GM19372 (cell line): ENCODE measurements around the gene IQGAP2.
"Not testable (repeated sequence)": the region's sequence is repeated elsewhere in the genome, so short reads cannot be mapped to it uniquely, and the experiment has no call there.

Experiments used
- ATAC-seq: cut with Tn5 transposase; IDR thresholded peaks from one replicate; pipeline ENCODE4 v1.9.1; 2021; ENCODE audit warnings: mild to moderate bottlenecking, low read depth, moderate library complexity; ENCODE audit not compliant: unreplicated experiment

Gene IQGAP2

GRCh38 chr5:76413746-76414145 lies 10.7 kb downstream of the IQGAP2 start:
- no peak for ATAC-seq

GRCh38 chr5:76414788-76415187 lies 11.7 kb downstream of the IQGAP2 start:
- ATAC-seq = no peak

GRCh38 chr5:76415855-76416254 lies 12.8 kb downstream of the IQGAP2 start:
- ATAC-seq = no peak

- ATAC-seq = no peak
These were observed 16.7 kb downstream of the IQGAP2 start for GRCh38 chr5:76419597-76420298.

- ATAC-seq = no peak
These were observed 19.1 kb downstream of the IQGAP2 start for GRCh38 chr5:76422227-76422626.

- ATAC-seq = no peak
These were observed 19.7 kb downstream of the IQGAP2 start for GRCh38 chr5:76422742-76423141.

- no peak for ATAC-seq
These were observed 22.1 kb downstream of the IQGAP2 start for GRCh38 chr5:76425146-76425545.

- ATAC-seq = no peak
These were observed 23.1 kb downstream of the IQGAP2 start for GRCh38 chr5:76425928-76426804.

- no peak for ATAC-seq
These were observed 24.4 kb downstream of the IQGAP2 start for GRCh38 chr5:76427206-76428140.

GRCh38 chr5:76428550-76428949 lies 25.5 kb downstream of the IQGAP2 start:
- ATAC-seq = not testable (repeated sequence)

GRCh38 chr5:76433261-76433660 lies 30.2 kb downstream of the IQGAP2 start:
- no peak for ATAC-seq

- ATAC-seq = not testable (repeated sequence)
These were observed 34.4 kb downstream of the IQGAP2 start for GRCh38 chr5:76437507-76437906.

- ATAC-seq = no peak
These were observed 34.9 kb downstream of the IQGAP2 start for GRCh38 chr5:76438025-76438424.

GRCh38 chr5:76439201-76439600 lies 36.1 kb downstream of the IQGAP2 start:
- no peak for ATAC-seq

GRCh38 chr5:76439929-76440328 lies 36.8 kb downstream of the IQGAP2 start:
- ATAC-seq = no peak

- ATAC-seq = no peak
These were observed 38.0 kb downstream of the IQGAP2 start for GRCh38 chr5:76441101-76441500.

GRCh38 chr5:76441890-76442673 lies 39.0 kb downstream of the IQGAP2 start:
- ATAC-seq = no peak

GRCh38 chr5:76443066-76443800 lies 40.1 kb downstream of the IQGAP2 start:
- no peak for ATAC-seq

GRCh38 chr5:76445063-76445462 lies 42.0 kb downstream of the IQGAP2 start:
- no peak for ATAC-seq
